Brain microvascular endothelial cell (primary cell): ENCODE data around the gene FUT8.

Experiments used
- DNase-seq: peaks from one replicate; pipeline ENCODE4 v3.0.0-alpha.2; 2020
- H3K27ac ChIP-seq: fragments of 250-450 bp; sonication (Bioruptor Pico); 2 replicates; pipeline ENCODE4 v1.5.1; 2020; ENCODE audit warnings: mild to moderate bottlenecking, moderate library complexity
- H3K27me3 ChIP-seq: fragments of 250-450 bp; sonication (Bioruptor Pico); replicated peaks from 2 replicates; pipeline ENCODE4 v1.5.1; 2020; ENCODE audit warnings: mild to moderate bottlenecking
- H3K36me3 ChIP-seq: fragments of 250-450 bp; sonication (Bioruptor Pico); replicated peaks from 2 replicates; pipeline ENCODE4 v1.5.1; 2020; ENCODE audit warnings: mild to moderate bottlenecking
- H3K4me3 ChIP-seq: 2 replicates; pipeline ENCODE4 v1.5.1; 2011; ENCODE audit warnings: low read depth, mild to moderate bottlenecking, control low read depth, low read length, moderate library complexity
- in situ Hi-C: cut with HindIII; loops from 2 replicates; pipeline ENCODE4 v1.10.0; 2017; ENCODE audit warnings: low sequenced_read_pairs, low pct_ligation_motif_present
- TF ChIP-seq, protein P1 (sequence below): IDR thresholded peaks from 2 replicates; pipeline ENCODE4 v1.5.1; 2011; ENCODE audit warnings: low read depth, mild to moderate bottlenecking, moderate library complexity, low read length, control low read depth, inconsistent platforms; ENCODE audit errors: missing control alignments

FUT8 gene

DNA sequence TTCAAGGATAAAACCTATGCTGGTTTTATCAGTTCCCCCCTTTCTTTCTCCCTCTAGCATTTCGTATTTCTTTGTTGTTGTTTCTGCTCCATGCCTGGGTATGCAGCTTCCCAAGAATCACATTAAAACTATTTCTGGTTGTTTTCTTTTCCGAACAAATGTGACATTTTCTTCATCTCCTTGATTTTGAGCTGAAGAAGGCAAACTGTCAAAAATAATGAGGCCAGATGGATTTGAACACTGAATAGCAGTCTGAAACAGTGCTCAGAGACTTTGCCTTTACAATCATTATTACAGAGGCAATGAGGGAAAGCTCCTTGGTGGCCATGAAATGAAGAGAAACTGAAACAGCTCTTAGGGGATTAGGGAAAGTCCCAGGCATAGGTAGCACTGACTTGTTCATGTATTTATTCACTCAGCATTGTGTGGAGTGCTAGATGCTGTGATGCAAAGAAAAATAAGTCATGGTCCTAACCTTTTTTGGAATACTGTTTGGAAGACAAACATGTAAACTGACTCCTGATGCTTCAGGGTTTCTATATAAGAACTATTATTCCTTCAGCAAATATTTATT, 319.5 kb downstream of the FUT8 start:
- no peaks in the 10 kb centered on the region for H3K27me3 ChIP-seq
- in situ Hi-C loops = no loop called here
- no peak overlapping the region for H3K4me3 ChIP-seq
- no peak for DNase-seq
- no peaks in the 10 kb centered on the region for H3K36me3 ChIP-seq
- TF ChIP-seq, protein P1, sequence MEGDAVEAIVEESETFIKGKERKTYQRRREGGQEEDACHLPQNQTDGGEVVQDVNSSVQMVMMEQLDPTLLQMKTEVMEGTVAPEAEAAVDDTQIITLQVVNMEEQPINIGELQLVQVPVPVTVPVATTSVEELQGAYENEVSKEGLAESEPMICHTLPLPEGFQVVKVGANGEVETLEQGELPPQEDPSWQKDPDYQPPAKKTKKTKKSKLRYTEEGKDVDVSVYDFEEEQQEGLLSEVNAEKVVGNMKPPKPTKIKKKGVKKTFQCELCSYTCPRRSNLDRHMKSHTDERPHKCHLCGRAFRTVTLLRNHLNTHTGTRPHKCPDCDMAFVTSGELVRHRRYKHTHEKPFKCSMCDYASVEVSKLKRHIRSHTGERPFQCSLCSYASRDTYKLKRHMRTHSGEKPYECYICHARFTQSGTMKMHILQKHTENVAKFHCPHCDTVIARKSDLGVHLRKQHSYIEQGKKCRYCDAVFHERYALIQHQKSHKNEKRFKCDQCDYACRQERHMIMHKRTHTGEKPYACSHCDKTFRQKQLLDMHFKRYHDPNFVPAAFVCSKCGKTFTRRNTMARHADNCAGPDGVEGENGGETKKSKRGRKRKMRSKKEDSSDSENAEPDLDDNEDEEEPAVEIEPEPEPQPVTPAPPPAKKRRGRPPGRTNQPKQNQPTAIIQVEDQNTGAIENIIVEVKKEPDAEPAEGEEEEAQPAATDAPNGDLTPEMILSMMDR = no peak
- no peak overlapping the region for H3K27ac ChIP-seq

DNA sequence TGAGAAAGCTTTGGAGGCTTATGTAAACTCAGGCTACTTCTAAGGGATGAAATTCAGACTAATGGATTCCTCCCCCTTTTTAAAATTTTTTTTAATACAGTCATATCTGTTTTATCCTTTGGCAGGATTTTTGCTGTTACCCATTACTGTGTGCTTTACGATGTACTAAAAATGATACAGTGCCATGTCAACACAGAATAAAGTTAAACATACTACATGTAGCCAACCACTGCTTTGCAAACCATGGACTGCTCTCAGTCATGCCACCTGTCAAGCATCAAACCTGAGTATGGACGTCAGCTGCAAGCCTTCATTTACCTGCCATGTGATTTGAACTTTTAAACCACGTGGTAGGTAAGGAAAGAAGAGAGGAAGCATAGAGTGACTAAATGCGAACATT, 325.8 kb downstream of the FUT8 start:
- in situ Hi-C loops = no loop called here
- Histone ChIP-seq H3K4me3 (no peak overlapping the region), H3K36me3 (peaks cover 7% of the 10 kb centered on the region), H3K27ac (no peak overlapping the region), H3K27me3 (no peaks in the 10 kb centered on the region)
- DNase-seq = no peak
- TF ChIP-seq, protein P1 = no peak

- no peak for DNase-seq
- Histone ChIP-seq H3K4me3 (no peak overlapping the region), H3K36me3 (peaks cover 7% of the 10 kb centered on the region), H3K27ac (no peak overlapping the region), H3K27me3 (no peaks in the 10 kb centered on the region)
- in situ Hi-C loops = no loop called here
- TF ChIP-seq, protein P1 = no peak
Observed at GRCh38 chr14:65745396-65746190, 333.1 kb downstream of the FUT8 start.

DNA sequence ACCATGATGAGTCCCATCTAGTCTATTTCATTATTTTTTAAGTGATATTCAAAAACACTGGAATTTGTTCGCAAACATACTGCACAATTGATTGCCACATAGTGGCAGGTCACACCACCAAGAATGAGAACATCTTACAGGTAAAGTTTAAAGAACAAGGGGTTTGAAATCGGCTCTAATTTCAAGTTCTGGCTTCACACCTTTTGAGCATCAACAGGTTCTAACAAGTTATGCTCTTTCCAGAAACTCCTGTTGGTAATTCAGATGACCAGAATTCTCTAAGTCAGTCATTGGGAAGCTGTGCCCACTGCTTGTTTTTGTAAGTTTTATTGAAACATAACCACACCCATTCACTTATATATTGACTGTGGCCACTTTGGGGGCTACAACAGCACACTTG, 336.3 kb downstream of the FUT8 start:
- Histone ChIP-seq H3K4me3 (no peak overlapping the region), H3K36me3 (no peaks in the 10 kb centered on the region), H3K27ac (no peak overlapping the region), H3K27me3 (no peaks in the 10 kb centered on the region)
- DNase-seq = no peak
- TF ChIP-seq, protein P1 = no peak
- in situ Hi-C loops = no loop called here

DNA sequence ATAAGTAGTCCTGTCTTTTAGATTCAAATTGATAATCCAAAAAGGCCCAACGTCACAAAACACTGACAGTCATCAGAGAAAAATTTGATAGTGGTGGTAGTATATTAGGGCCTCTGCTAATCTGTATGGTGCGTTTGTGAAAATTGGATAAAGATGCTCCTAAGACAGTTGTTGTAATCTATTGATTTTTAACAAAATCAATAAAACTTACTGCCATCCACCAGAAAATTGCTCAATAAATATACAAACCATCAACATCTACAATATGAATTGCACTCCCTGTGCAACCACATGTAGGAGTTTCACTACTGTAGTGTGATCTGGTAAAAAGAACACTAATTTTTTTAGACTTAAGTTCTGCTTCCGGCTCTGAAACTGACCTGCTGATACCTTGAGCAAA, 336.8 kb downstream of the FUT8 start:
- H3K4me3 ChIP-seq = no peak overlapping the region
- no peaks in the 10 kb centered on the region for H3K36me3 ChIP-seq
- TF ChIP-seq, protein P1 = no peak
- H3K27me3 ChIP-seq = no peaks in the 10 kb centered on the region
- no peak overlapping the region for H3K27ac ChIP-seq
- in situ Hi-C loops = no loop called here
- DNase-seq = no peak
